AG09309 (cell line): ENCODE data around the gene MIEF1.
A peak's percentile ranks its signal among the peaks of the same experiment; 100 is the strongest.
"Not testable (repeated sequence)": the region's sequence is repeated elsewhere in the genome, so short reads cannot be mapped to it uniquely, and the experiment has no call there.

Experiments
- DNase-seq: peaks from one replicate; pipeline ENCODE4 v3.0.0-alpha.2; 2010; ENCODE audit warnings: low read depth
- H3K4me3 ChIP-seq: 2 replicates; pipeline ENCODE4 v1.5.1; 2011; ENCODE audit warnings: mild to moderate bottlenecking, low read depth, low read length, moderate library complexity; ENCODE audit not compliant: control insufficient read depth
- TF ChIP-seq, protein P1 (sequence below): IDR thresholded peaks from 2 replicates; pipeline ENCODE4 v1.5.1; 2011; ENCODE audit warnings: mild to moderate bottlenecking, low read depth, low read length, inconsistent platforms; ENCODE audit not compliant: insufficient read depth, control insufficient read depth; ENCODE audit errors: missing control alignments

MIEF1 gene

DNA sequence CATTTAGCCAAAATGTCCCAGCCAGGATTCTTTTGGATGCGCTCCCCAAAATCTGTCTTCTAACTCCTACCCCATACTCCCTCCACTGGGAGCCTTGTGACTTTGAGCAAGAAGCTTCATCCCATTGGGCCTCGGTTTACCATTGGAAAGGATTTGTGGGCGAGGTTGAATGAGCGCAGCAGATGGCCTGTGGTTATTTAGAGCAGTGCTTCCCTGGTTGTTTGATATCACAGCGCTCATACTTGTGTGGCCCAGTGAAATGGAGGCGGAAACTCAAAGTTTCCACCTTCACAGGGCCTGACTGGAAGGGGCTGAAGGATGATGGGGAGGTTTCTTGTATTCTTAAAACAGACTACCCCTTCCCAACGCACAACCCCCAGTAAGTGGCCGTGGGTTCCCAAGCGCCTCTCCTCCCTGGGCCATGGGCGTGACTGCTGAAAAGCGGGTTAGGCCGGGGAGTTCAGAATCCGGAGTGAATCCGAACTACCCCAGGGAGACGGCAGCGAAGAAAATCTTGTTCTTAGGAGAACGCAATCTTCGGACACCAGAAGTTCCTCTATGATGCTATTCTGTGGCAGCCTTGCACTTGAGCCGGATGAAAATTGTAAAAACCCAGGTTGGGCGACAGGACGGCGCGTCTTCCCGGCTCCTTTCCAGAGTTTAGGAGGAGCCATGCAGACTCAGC lies 17.0 kb downstream of the MIEF1 start:
- peak overlapping the region; percentile 89 for H3K4me3 ChIP-seq
- DNase-seq, result no peak
- TF ChIP-seq, protein P1, sequence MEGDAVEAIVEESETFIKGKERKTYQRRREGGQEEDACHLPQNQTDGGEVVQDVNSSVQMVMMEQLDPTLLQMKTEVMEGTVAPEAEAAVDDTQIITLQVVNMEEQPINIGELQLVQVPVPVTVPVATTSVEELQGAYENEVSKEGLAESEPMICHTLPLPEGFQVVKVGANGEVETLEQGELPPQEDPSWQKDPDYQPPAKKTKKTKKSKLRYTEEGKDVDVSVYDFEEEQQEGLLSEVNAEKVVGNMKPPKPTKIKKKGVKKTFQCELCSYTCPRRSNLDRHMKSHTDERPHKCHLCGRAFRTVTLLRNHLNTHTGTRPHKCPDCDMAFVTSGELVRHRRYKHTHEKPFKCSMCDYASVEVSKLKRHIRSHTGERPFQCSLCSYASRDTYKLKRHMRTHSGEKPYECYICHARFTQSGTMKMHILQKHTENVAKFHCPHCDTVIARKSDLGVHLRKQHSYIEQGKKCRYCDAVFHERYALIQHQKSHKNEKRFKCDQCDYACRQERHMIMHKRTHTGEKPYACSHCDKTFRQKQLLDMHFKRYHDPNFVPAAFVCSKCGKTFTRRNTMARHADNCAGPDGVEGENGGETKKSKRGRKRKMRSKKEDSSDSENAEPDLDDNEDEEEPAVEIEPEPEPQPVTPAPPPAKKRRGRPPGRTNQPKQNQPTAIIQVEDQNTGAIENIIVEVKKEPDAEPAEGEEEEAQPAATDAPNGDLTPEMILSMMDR, result no peak

GRCh38 chr22:39519681-39520225 lies 17.7 kb downstream of the MIEF1 start:
- H3K4me3 ChIP-seq, result peak overlapping the region; percentile 89
- no peak for DNase-seq
- TF ChIP-seq, protein P1, result peak; percentile 27

GRCh38 chr22:39520226-39521105 lies 18.4 kb downstream of the MIEF1 start, which contains the start of gene ATF4:
TSS of gene ATF4 (plus strand) at chr22:39520562. CDS start at chr22:39521446, 884 bp downstream.
- DNase-seq, result peak; percentile 99
- TF ChIP-seq, protein P1, result no peak
- H3K4me3 ChIP-seq, result peak within 1 kb of the TSS; percentile 89

GRCh38 chr22:39521106-39521885 lies 19.2 kb downstream of the MIEF1 start:
- H3K4me3 ChIP-seq, result peak overlapping the region; percentile 89
- not testable (repeated sequence) for DNase-seq

GRCh38 chr22:39522091-39522490 lies 20.0 kb downstream of the MIEF1 start:
- peak overlapping the region; percentile 89 for H3K4me3 ChIP-seq
- not testable (repeated sequence) for DNase-seq

DNA sequence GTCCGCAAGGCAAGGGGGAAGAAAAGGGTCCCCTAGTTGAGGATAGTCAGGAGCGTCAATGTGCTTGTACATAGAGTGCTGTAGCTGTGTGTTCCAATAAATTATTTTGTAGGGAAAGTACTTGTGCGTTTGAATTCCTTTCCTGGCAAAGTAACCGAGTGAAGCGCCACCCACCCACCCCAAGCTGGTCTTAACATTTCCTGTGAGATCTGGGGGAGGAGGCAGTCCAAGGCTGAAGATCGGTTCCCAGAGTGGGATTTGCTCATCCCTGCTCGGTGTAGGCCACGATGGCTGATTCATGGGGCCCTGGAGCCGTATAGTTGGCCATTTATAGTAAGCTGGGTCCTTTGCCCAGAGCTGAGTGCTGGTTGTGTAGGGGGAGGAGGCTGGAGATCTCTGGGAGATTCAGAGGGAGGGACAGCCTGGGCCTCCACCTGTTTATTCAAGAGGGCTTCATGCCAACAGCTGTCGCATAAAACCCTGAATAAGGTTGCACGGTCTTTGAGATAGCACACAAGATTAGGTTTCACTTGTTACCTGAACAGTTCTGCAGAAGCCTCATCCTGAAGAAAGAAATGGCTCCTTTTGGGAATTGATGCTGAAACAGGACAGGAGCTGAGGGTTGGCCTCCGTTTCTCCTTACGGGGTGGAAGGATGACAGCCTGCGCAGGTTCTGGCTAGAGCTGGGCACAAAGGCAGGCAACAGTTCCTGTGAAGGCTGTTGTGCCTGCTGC lies 20.6 kb downstream of the MIEF1 start:
- peak; percentile 31 for DNase-seq
- peak overlapping the region; percentile 89 for H3K4me3 ChIP-seq
- TF ChIP-seq, protein P1, result no peak
